GM18508 (cell line): ENCODE data around the gene ARAP2.

Experiments used
- ATAC-seq: cut with Tn5 transposase; IDR thresholded peaks from one replicate; pipeline ENCODE4 v1.9.1; 2021; ENCODE audit warnings: moderate number of reproducible peaks; ENCODE audit not compliant: insufficient read depth, unreplicated experiment

ARAP2 gene

GRCh38 chr4:36244257-36245082, at the start of gene ARAP2:
Gene ARAP2 (minus strand): TSS chr4:36244514. CDS start chr4:36229486, 15,028 bp downstream.
- peak; percentile 31 for ATAC-seq

- ATAC-seq, result no peak
Observed at GRCh38 chr4:36292556-36293188, 48.4 kb upstream of the ARAP2 start.

- no peak for ATAC-seq
Observed at GRCh38 chr4:36290641-36291040, 46.3 kb upstream of the ARAP2 start.

GRCh38 chr4:36288731-36289426, 44.6 kb upstream of the ARAP2 start:
- no peak for ATAC-seq

GRCh38 chr4:36286481-36286871, 42.2 kb upstream of the ARAP2 start:
- no peak for ATAC-seq

GRCh38 chr4:36285784-36286480, 41.6 kb upstream of the ARAP2 start:
- peak; percentile 99 for ATAC-seq

GRCh38 chr4:36283912-36284465, 39.7 kb upstream of the ARAP2 start:
- no peak for ATAC-seq

GRCh38 chr4:36282503-36283030, 38.3 kb upstream of the ARAP2 start:
- no peak for ATAC-seq

GRCh38 chr4:36281384-36282106, 37.2 kb upstream of the ARAP2 start, which contains the start of gene DTHD1:
Gene DTHD1 (plus strand): TSS chr4:36281616. CDS start chr4:36281759, 143 bp downstream.
- no peak for ATAC-seq

- no peak for ATAC-seq
Observed at GRCh38 chr4:36280555-36280954, 36.2 kb upstream of the ARAP2 start.

- no peak for ATAC-seq
Observed at GRCh38 chr4:36278789-36279188, 34.5 kb upstream of the ARAP2 start.

GRCh38 chr4:36277533-36277932, 33.2 kb upstream of the ARAP2 start:
- no peak for ATAC-seq

GRCh38 chr4:36274158-36274557, 29.8 kb upstream of the ARAP2 start:
- no peak for ATAC-seq

- no peak for ATAC-seq
Observed at GRCh38 chr4:36273276-36273675, 29.0 kb upstream of the ARAP2 start.

- ATAC-seq, result no peak
Observed at GRCh38 chr4:36269533-36270173, 25.3 kb upstream of the ARAP2 start.

GRCh38 chr4:36269101-36269500, 24.8 kb upstream of the ARAP2 start:
- ATAC-seq, result no peak

GRCh38 chr4:36267486-36268268, 23.4 kb upstream of the ARAP2 start:
- ATAC-seq, result no peak

- ATAC-seq, result no peak
Observed at GRCh38 chr4:36264207-36264826, 20.0 kb upstream of the ARAP2 start.
